ENCODE data around the gene C1orf21.

Gene C1orf21

DNA sequence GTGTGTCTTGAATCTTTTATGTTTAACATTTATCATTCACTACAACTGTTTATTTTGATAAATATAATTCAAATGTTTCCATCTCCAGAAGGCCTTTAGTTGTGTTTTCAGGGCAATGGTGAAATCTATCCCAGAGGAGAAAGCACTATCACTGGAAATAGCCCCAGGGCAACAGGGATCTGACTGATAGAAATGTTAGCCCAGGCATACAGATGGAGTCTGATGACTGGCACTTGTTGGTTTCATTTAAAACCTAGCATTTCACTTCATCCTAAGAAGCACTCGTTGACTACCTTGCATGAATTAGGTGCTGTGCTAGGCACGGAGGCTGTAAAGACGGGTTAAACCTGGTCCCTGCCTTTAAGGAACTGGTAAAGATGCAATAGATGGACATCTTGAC, 103.1 kb downstream of the C1orf21 start:
- no peak for TF ChIP-seq CSDC2 (CRISPR knock-in tag; IDR thresholded peaks at IDR 0.05)
- no peak for TF ChIP-seq ISL1 (CRISPR knock-in tag; IDR thresholded peaks at IDR 0.05)
- no peak for TF ChIP-seq SNAI2 (CRISPR knock-in tag; IDR thresholded peaks at IDR 0.05)
- no peak for TF ChIP-seq ZFP30 (CRISPR knock-in tag; IDR thresholded peaks at IDR 0.05)
- no peak for TF ChIP-seq BACH2 (CRISPR knock-in tag; IDR thresholded peaks at IDR 0.05; ENCODE audit: borderline replicate concordance)
- no peak for TF ChIP-seq OSR1 (CRISPR knock-in tag; IDR thresholded peaks at IDR 0.05)
- TF ChIP-seq ESRRG (CRISPR knock-in tag; IDR thresholded peaks at IDR 0.05), result no peak
- TF ChIP-seq POU6F1 (CRISPR knock-in tag; IDR thresholded peaks at IDR 0.05; ENCODE audit: borderline replicate concordance, low read depth), result no peak
- TF ChIP-seq ARNTL (CRISPR knock-in tag; IDR thresholded peaks at IDR 0.05; ENCODE audit: borderline replicate concordance, low read depth), result no peak
- TF ChIP-seq ZC3H10 (CRISPR knock-in tag; IDR thresholded peaks at IDR 0.05), result no peak
- TF ChIP-seq, protein P1, sequence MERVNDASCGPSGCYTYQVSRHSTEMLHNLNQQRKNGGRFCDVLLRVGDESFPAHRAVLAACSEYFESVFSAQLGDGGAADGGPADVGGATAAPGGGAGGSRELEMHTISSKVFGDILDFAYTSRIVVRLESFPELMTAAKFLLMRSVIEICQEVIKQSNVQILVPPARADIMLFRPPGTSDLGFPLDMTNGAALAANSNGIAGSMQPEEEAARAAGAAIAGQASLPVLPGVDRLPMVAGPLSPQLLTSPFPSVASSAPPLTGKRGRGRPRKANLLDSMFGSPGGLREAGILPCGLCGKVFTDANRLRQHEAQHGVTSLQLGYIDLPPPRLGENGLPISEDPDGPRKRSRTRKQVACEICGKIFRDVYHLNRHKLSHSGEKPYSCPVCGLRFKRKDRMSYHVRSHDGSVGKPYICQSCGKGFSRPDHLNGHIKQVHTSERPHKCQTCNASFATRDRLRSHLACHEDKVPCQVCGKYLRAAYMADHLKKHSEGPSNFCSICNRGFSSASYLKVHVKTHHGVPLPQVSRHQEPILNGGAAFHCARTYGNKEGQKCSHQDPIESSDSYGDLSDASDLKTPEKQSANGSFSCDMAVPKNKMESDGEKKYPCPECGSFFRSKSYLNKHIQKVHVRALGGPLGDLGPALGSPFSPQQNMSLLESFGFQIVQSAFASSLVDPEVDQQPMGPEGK (CRISPR knock-in tag; IDR thresholded peaks at IDR 0.05; ENCODE audit: borderline replicate concordance), result no peak
- no peak for TF ChIP-seq TCF4 (CRISPR knock-in tag; IDR thresholded peaks at IDR 0.05; ENCODE audit: borderline replicate concordance)
- no peak for TF ChIP-seq RARB (CRISPR knock-in tag; IDR thresholded peaks at IDR 0.05)
- TF ChIP-seq CSRNP3 (CRISPR knock-in tag; IDR thresholded peaks at IDR 0.05), result no peak
- no peak for TF ChIP-seq GLIS3 (CRISPR knock-in tag; IDR thresholded peaks at IDR 0.05)
- TF ChIP-seq, protein P2, sequence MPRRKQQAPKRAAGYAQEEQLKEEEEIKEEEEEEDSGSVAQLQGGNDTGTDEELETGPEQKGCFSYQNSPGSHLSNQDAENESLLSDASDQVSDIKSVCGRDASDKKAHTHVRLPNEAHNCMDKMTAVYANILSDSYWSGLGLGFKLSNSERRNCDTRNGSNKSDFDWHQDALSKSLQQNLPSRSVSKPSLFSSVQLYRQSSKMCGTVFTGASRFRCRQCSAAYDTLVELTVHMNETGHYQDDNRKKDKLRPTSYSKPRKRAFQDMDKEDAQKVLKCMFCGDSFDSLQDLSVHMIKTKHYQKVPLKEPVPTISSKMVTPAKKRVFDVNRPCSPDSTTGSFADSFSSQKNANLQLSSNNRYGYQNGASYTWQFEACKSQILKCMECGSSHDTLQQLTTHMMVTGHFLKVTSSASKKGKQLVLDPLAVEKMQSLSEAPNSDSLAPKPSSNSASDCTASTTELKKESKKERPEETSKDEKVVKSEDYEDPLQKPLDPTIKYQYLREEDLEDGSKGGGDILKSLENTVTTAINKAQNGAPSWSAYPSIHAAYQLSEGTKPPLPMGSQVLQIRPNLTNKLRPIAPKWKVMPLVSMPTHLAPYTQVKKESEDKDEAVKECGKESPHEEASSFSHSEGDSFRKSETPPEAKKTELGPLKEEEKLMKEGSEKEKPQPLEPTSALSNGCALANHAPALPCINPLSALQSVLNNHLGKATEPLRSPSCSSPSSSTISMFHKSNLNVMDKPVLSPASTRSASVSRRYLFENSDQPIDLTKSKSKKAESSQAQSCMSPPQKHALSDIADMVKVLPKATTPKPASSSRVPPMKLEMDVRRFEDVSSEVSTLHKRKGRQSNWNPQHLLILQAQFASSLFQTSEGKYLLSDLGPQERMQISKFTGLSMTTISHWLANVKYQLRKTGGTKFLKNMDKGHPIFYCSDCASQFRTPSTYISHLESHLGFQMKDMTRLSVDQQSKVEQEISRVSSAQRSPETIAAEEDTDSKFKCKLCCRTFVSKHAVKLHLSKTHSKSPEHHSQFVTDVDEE (CRISPR knock-in tag; IDR thresholded peaks at IDR 0.05), result no peak
- ATAC-seq, result no peak

- peak; percentile 28; the same call in 2 of the 3 replicates for ATAC-seq
- TF ChIP-seq SNAI2 (CRISPR knock-in tag; IDR thresholded peaks at IDR 0.05) (no peak), ZC3H10 (CRISPR knock-in tag; IDR thresholded peaks at IDR 0.05) (0 out of 2 replicates have a peak, but pooled peaks have one; percentile 5), ISL1 (CRISPR knock-in tag; IDR thresholded peaks at IDR 0.05) (no peak)
- TF ChIP-seq, protein P2 (CRISPR knock-in tag; IDR thresholded peaks at IDR 0.05), result no peak
Observed at GRCh38 chr1:184492536-184492935, 105.7 kb downstream of the C1orf21 start.

DNA sequence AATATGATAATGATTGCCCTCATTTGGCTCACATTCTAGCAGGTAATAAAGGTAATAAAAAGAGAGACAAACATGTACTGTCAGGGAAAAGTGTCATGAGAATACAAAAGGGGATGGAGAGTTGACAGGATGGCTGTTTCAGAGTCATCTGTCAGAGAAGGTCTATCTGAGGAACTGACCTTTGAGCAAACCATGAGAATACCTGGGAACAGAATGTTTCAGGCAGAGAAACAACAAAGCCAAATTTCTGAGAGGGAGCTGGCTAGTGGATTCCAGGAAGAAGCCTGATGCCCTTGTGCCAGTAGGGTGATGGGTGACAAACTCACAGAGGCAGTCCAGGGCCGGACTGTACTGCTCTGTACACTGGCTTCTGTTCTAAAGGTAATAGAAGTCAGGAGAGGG, 107.2 kb downstream of the C1orf21 start:
- ATAC-seq, result no peak
- TF ChIP-seq BACH2 (CRISPR knock-in tag; IDR thresholded peaks at IDR 0.05; ENCODE audit: borderline replicate concordance) (no peak), PPARA (CRISPR knock-in tag; IDR thresholded peaks at IDR 0.05; ENCODE audit: borderline replicate concordance) (no peak), TOX (CRISPR knock-in tag; IDR thresholded peaks at IDR 0.05; ENCODE audit: borderline replicate concordance) (no peak), ZFP3 (CRISPR knock-in tag; IDR thresholded peaks at IDR 0.05) (no peak)
- TF ChIP-seq, protein P2 (CRISPR knock-in tag; IDR thresholded peaks at IDR 0.05), result no peak
